ENCODE measurements around the gene NFATC2.

NFATC2 gene

DNA sequence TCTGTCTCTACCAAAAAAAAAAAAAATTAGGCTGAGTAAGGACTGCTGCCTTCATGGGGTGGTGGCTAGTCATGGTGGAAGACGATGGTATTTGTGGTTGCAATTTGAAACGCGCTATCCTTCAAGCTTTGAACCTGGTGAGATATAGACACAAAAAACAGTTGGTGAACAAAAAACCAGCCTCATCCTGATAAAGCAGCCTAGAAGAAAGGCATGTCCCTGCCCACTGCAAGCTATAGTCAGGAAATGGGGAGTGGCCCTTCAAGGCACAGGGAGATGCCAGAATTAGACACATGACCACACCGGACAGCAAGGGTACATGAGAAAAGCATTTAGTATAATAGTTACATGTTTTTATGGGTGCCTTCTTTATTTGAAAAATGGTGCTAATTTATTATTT lies 193.6 kb downstream of the NFATC2 start:
- 0 out of 2 replicates have a peak, but pooled peaks cover 3% of the 10 kb centered on the region for H4K20me1 ChIP-seq (ENCODE audit: control insufficient read depth, insufficient read depth, low read depth, low read length)
- H3K4me1 ChIP-seq (ENCODE audit: control insufficient read depth, low read length), result no peaks in the 10 kb centered on the region
- H3K9me3 ChIP-seq (ENCODE audit: control insufficient read depth, insufficient read depth, low read length), result no peaks in the 10 kb centered on the region
- H3F3A ChIP-seq (ENCODE audit: control insufficient read depth, insufficient read depth), result no peaks in the 10 kb centered on the region
- H3K27ac ChIP-seq (ENCODE audit: low read depth, low read length), result no peak overlapping the region
- no peak for TF ChIP-seq EZH2phosphoT487 (IDR thresholded peaks at IDR 0.05; ENCODE audit: borderline replicate concordance, low read length)
- TF ChIP-seq, protein P1, sequence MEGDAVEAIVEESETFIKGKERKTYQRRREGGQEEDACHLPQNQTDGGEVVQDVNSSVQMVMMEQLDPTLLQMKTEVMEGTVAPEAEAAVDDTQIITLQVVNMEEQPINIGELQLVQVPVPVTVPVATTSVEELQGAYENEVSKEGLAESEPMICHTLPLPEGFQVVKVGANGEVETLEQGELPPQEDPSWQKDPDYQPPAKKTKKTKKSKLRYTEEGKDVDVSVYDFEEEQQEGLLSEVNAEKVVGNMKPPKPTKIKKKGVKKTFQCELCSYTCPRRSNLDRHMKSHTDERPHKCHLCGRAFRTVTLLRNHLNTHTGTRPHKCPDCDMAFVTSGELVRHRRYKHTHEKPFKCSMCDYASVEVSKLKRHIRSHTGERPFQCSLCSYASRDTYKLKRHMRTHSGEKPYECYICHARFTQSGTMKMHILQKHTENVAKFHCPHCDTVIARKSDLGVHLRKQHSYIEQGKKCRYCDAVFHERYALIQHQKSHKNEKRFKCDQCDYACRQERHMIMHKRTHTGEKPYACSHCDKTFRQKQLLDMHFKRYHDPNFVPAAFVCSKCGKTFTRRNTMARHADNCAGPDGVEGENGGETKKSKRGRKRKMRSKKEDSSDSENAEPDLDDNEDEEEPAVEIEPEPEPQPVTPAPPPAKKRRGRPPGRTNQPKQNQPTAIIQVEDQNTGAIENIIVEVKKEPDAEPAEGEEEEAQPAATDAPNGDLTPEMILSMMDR (IDR thresholded peaks at IDR 0.05; ENCODE audit: low read depth, low read length, poor library complexity, severe bottlenecking), result no peak
- no peaks in the 10 kb centered on the region for H3K9me2 ChIP-seq (replicated peaks; ENCODE audit: control insufficient read depth, low read length)
- no peak overlapping the region for H3K4me2 ChIP-seq (ENCODE audit: low read length)
- no peaks in the 10 kb centered on the region for H3K36me3 ChIP-seq (ENCODE audit: control insufficient read depth, low read length)
- H3K79me2 ChIP-seq (ENCODE audit: control insufficient read depth, low read length), result no peaks in the 10 kb centered on the region
- no peak overlapping the region for H3K4me3 ChIP-seq (ENCODE audit: low read length)
- peaks cover 9% of the 10 kb centered on the region; the same call in 1 of the 2 replicates for H3K27me3 ChIP-seq (ENCODE audit: control insufficient read depth, low read length)

DNA sequence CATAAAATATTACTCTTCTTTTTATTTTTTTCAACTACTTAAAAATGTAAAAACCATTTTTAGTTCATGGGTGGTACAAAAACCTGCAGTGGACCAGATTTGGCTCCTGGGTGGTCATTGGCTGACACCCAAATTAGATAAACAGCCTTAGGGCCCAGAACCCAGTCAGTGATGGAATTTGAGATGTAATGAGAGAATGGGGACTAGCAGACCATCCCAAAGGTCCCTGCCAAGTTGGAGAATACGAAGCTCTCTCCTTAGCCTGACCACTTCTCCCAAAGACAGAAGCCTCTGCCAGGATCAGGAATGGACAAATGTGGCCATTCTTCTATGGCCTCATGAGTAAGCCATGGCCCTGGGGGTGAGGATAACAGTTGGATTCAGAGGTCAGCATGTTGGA lies 194.7 kb downstream of the NFATC2 start:
- H3K4me1 ChIP-seq (ENCODE audit: control insufficient read depth, low read length), result no peaks in the 10 kb centered on the region
- no peaks in the 10 kb centered on the region for H3F3A ChIP-seq (ENCODE audit: control insufficient read depth, insufficient read depth)
- H3K9me3 ChIP-seq (ENCODE audit: control insufficient read depth, insufficient read depth, low read length), result peaks cover 4% of the 10 kb centered on the region; the same call in 1 of the 2 replicates

DNA sequence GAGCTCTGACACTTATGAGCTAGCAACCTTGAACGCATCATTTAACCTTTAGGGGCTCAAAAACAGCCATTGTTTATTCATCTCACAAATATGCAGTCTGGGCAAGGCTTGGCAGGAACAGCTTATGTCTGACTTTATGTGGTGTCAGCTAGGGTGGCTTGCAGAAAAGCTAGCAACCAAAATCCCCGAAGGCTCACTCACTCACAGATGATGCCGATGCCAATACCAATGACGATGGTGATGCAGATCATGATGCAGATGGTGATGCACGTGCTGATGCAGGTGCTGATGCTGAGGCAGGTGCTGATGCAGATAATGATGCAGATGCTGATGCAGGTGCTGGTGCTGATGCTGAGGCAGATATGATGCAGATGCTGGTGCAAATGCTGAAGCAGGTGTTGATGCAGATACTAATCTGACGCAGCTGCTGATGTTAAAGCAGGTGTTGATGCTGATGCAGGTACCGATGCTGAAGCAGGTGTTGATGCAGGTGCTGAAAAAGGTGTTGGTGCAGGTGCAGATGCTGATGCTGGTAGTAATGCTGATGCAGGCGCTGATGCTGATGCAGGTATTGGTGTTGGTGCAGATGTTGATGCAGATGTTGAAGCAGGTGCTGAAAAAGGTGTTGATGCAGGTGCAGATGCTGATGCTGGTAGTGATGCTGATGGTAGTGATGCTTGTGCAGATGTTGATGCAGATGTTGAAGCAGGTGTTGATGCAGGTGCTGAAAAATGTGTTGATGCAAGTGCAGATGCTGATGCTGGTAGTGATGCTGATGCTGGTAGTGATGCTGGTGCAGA lies 195.6 kb downstream of the NFATC2 start:
- Histone ChIP-seq H3K9me2 (replicated peaks; ENCODE audit: control insufficient read depth, low read length) (no peaks in the 10 kb centered on the region), H3K9me3 (ENCODE audit: control insufficient read depth, insufficient read depth, low read length) (peaks cover 4% of the 10 kb centered on the region; the same call in 1 of the 2 replicates), H3K27ac (ENCODE audit: low read depth, low read length) (no peak overlapping the region), H4K20me1 (ENCODE audit: control insufficient read depth, insufficient read depth, low read depth, low read length) (0 out of 2 replicates have a peak, but pooled peaks cover 3% of the 10 kb centered on the region), H3K4me2 (ENCODE audit: low read length) (no peak overlapping the region), H3K36me3 (ENCODE audit: control insufficient read depth, low read length) (no peaks in the 10 kb centered on the region), H3K4me1 (ENCODE audit: control insufficient read depth, low read length) (no peaks in the 10 kb centered on the region), H3K4me3 (ENCODE audit: low read length) (no peak overlapping the region), H3K27me3 (ENCODE audit: control insufficient read depth, low read length) (peaks cover 13% of the 10 kb centered on the region; the same call in 1 of the 2 replicates), H3F3A (ENCODE audit: control insufficient read depth, insufficient read depth) (no peaks in the 10 kb centered on the region), H3K79me2 (ENCODE audit: control insufficient read depth, low read length) (no peaks in the 10 kb centered on the region)
- TF ChIP-seq, protein P1 (IDR thresholded peaks at IDR 0.05; ENCODE audit: low read depth, low read length, poor library complexity, severe bottlenecking), result no peak
- no peak for TF ChIP-seq EZH2phosphoT487 (IDR thresholded peaks at IDR 0.05; ENCODE audit: borderline replicate concordance, low read length)

More for the DNA sequence above, 194.7 kb downstream of the NFATC2 start:
- H3K4me3 ChIP-seq (ENCODE audit: low read length), result no peak overlapping the region
- H3K36me3 ChIP-seq (ENCODE audit: control insufficient read depth, low read length), result no peaks in the 10 kb centered on the region
- TF ChIP-seq, protein P1 (IDR thresholded peaks at IDR 0.05; ENCODE audit: low read depth, low read length, poor library complexity, severe bottlenecking), result no peak
- no peak for TF ChIP-seq EZH2phosphoT487 (IDR thresholded peaks at IDR 0.05; ENCODE audit: borderline replicate concordance, low read length)
- no peak overlapping the region for H3K4me2 ChIP-seq (ENCODE audit: low read length)
- 0 out of 2 replicates have a peak, but pooled peaks cover 3% of the 10 kb centered on the region for H4K20me1 ChIP-seq (ENCODE audit: control insufficient read depth, insufficient read depth, low read depth, low read length)
- peaks cover 13% of the 10 kb centered on the region; the same call in 1 of the 2 replicates for H3K27me3 ChIP-seq (ENCODE audit: control insufficient read depth, low read length)
- H3K79me2 ChIP-seq (ENCODE audit: control insufficient read depth, low read length), result no peaks in the 10 kb centered on the region
- H3K27ac ChIP-seq (ENCODE audit: low read depth, low read length), result no peak overlapping the region
- no peaks in the 10 kb centered on the region for H3K9me2 ChIP-seq (replicated peaks; ENCODE audit: control insufficient read depth, low read length)

All from DOHH2 (cell line).